NB4 (cell line): ENCODE results near the gene MRE11.

Experiments used
- DNase-seq: peaks from one replicate; pipeline ENCODE4 v3.0.0; 2010; ENCODE audit warnings: low read depth
- H3K4me3 ChIP-seq: one replicate; pipeline ENCODE4 v1.5.1; 2011; ENCODE audit warnings: mild to moderate bottlenecking, low read depth, low read length, moderate library complexity
- MYC ChIP-seq: IDR thresholded peaks from 2 replicates; pipeline ENCODE4 v1.6.1; 2011; ENCODE audit warnings: low read depth, low read length
- POLR2A ChIP-seq: IDR thresholded peaks from 2 replicates; pipeline ENCODE4 v1.6.1; 2011; ENCODE audit warnings: mild to moderate bottlenecking; ENCODE audit not compliant: insufficient read length; ENCODE audit errors: extremely low read depth
- TF ChIP-seq, protein P1 (sequence below): IDR thresholded peaks from one replicate; pipeline ENCODE4 v1.5.1; 2012; ENCODE audit warnings: low read depth, low read length
- TF ChIP-seq, protein P2 (sequence below): IDR thresholded peaks from 2 replicates; pipeline ENCODE4 v1.6.1; 2011; ENCODE audit warnings: low read depth, low read length

MRE11 gene

DNA sequence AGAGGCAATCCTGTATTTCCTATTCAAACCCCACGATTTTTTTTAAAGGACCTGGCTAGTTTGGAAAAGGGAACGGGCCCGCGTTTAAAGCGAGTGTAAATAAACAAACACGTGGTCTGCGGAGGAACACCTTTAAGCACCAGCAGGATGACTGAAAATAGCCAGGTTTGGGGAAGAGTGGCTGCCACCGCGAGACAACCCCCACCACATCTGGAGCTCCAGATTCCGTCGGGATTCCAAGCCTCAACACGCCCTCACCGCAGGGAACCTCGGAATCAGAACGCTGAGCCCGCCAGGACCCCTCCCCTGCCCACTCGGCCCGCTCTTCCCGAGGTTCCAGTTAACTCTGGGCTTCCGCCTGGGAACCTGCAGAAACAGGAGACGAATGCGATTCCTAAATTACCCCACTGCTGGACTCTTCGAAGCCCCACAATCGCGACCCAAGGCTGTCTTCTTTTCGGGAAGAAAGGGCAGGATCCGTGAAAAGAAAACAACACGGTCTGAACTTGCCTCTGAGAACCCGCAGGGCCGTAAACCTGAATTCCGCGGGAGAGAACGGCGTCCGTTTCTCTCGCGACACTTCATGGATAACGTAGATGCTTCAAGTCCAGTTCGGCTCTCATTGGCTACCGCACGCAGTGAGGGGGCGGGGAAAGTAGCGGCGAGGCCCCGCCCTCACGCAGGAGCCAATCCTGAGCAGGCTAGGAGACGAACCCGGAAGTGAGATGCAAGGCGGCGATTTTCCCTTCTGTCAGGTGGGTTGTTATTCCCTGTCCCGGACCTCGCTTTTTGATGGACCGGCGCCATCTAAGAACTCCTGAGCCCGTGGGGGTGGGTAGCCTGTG lies at the start of gene MRE11, which contains the start of gene ANKRD49:
Gene MRE11 (minus strand): TSS at position 564 of the 845 bp plus-strand sequence. CDS start 1,043 bp downstream, outside the sequence.
Gene ANKRD49 (plus strand): TSS at position 704 of the 845 bp plus-strand sequence. CDS start 2,710 bp downstream, outside the sequence.
- H3K4me3 ChIP-seq: peak within 1 kb of the TSS; percentile 82
- TF ChIP-seq, protein P1, sequence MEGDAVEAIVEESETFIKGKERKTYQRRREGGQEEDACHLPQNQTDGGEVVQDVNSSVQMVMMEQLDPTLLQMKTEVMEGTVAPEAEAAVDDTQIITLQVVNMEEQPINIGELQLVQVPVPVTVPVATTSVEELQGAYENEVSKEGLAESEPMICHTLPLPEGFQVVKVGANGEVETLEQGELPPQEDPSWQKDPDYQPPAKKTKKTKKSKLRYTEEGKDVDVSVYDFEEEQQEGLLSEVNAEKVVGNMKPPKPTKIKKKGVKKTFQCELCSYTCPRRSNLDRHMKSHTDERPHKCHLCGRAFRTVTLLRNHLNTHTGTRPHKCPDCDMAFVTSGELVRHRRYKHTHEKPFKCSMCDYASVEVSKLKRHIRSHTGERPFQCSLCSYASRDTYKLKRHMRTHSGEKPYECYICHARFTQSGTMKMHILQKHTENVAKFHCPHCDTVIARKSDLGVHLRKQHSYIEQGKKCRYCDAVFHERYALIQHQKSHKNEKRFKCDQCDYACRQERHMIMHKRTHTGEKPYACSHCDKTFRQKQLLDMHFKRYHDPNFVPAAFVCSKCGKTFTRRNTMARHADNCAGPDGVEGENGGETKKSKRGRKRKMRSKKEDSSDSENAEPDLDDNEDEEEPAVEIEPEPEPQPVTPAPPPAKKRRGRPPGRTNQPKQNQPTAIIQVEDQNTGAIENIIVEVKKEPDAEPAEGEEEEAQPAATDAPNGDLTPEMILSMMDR: no peak
- TF ChIP-seq MYC (peak; percentile 88), POLR2A (peak; percentile 82)
- TF ChIP-seq, protein P2, sequence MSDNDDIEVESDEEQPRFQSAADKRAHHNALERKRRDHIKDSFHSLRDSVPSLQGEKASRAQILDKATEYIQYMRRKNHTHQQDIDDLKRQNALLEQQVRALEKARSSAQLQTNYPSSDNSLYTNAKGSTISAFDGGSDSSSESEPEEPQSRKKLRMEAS: peak; percentile 98
- DNase-seq: peak; percentile 100

GRCh38 chr11:94539420-94539819 lies 45.8 kb upstream of the MRE11 start:
- DNase-seq: no peak
- TF ChIP-seq, protein P2: no peak
- TF ChIP-seq, protein P1: no peak
- no peak for TF ChIP-seq MYC
- TF ChIP-seq POLR2A: no peak
- no peak overlapping the region for H3K4me3 ChIP-seq

GRCh38 chr11:94537031-94537600 lies 43.5 kb upstream of the MRE11 start:
- TF ChIP-seq, protein P2: no peak
- TF ChIP-seq, protein P1: no peak
- TF ChIP-seq POLR2A (no peak), MYC (no peak)
- no peak overlapping the region for H3K4me3 ChIP-seq

GRCh38 chr11:94536386-94536785 lies 42.7 kb upstream of the MRE11 start:
- H3K4me3 ChIP-seq: no peak overlapping the region
- no peak for DNase-seq
- TF ChIP-seq, protein P1: no peak
- TF ChIP-seq, protein P2: no peak
- TF ChIP-seq MYC (no peak), POLR2A (no peak)

More at GRCh38 chr11:94537031-94537600, 43.5 kb upstream of the MRE11 start:
- DNase-seq: no peak

DNA sequence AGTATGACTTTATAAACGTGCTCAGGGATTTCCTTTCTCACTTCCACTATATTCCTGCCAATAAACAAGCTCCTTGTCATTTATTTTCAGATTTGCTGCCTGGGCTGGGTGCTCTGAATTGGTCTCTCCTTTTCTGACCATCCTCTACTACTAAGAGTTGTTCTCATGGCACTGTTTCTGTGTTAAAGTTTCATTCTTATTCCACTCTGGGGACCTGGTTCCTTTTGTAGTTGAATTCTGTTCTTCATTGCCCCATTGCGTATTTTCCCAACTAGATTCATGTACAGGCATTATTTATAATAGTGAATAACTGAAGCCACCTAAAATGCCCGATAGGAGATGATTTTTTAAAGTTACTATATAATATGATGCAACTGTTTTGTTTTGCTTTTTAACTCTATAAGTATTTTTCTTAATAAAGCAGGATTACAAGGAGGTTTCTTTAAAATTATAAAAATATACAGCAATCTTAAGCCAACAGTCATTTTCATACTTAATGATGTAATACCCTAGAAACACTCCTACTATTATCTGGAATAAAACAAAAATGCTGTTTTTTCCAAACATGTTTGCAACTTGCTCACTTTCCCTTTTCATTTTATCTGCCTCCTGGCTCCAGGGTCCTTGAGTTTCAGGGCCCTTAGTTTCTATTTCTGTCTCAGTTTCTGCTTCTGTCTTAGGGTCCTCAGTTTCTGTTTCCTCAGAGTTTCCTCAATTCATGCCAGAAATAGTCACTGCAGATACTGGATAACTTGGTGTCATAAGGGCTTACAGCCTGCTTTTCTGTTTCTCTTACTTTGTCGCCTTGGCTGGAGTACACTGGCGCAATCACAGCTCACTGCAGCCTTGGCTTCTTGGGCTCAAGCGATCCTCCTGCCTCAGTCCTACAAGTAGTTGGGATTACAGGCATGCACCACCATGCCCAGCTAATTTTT lies 40.3 kb upstream of the MRE11 start:
- no peak for TF ChIP-seq MYC
- TF ChIP-seq, protein P2: no peak
- no peak for TF ChIP-seq POLR2A
- TF ChIP-seq, protein P1: no peak
- DNase-seq: no peak
- no peak overlapping the region for H3K4me3 ChIP-seq
